ES-I3 (cell line): Measurements from ENCODE around the gene MAGEA10.
"Not testable (repeated sequence)": the region's sequence is repeated elsewhere in the genome, so short reads cannot be mapped to it uniquely, and the experiment has no call there.

Experiments used
- H3K36me3 ChIP-seq: 2 replicates; pipeline ENCODE4 v1.6.1; 2013; ENCODE audit warnings: mild to moderate bottlenecking, low read length, control low read depth, moderate library complexity; ENCODE audit not compliant: insufficient read depth
- H3K4me1 ChIP-seq: 2 replicates; pipeline ENCODE4 v1.6.1; 2013; ENCODE audit warnings: mild to moderate bottlenecking, control low read depth, low read length; ENCODE audit not compliant: insufficient read depth
- H3K9ac ChIP-seq: 2 replicates; pipeline ENCODE4 v1.6.1; 2013; ENCODE audit warnings: low read depth, mild to moderate bottlenecking, low read length, moderate library complexity
- H3K9me3 ChIP-seq: 2 replicates; pipeline ENCODE4 v1.6.1; 2013; ENCODE audit warnings: mild to moderate bottlenecking, low read length, moderate library complexity; ENCODE audit not compliant: control insufficient read depth, insufficient read depth

MAGEA10 gene

GRCh38 chrX:152136312-152136711 lies 2.1 kb downstream of the MAGEA10 start:
- Histone ChIP-seq H3K9ac (no peak overlapping the region), H3K4me1 (no peaks in the 10 kb centered on the region), H3K9me3 (no peaks in the 10 kb centered on the region), H3K36me3 (no peaks in the 10 kb centered on the region)

DNA sequence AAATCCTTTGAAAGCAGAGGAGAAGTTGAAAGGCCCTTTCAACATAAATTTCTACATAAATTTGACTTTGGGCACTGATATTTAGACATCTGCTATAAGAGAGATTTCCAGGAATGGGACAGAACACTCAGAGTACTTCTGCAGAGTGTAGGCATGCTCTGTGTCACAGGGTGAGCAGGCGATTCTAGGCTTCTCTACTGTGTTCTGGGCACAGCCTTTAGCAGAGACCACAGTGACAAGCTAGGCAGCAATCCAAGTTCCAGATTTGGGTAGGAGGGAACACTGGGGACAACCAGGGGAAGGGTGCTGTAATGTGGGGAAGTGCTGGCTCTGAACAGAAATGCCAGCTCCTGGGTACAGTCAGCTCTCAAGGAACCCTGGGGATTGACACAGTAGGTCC lies 6.9 kb downstream of the MAGEA10 start:
- Histone ChIP-seq H3K36me3 (no peaks in the 10 kb centered on the region), H3K4me1 (peaks cover 7% of the 10 kb centered on the region), H3K9me3 (no peaks in the 10 kb centered on the region), H3K9ac (no peak overlapping the region)

DNA sequence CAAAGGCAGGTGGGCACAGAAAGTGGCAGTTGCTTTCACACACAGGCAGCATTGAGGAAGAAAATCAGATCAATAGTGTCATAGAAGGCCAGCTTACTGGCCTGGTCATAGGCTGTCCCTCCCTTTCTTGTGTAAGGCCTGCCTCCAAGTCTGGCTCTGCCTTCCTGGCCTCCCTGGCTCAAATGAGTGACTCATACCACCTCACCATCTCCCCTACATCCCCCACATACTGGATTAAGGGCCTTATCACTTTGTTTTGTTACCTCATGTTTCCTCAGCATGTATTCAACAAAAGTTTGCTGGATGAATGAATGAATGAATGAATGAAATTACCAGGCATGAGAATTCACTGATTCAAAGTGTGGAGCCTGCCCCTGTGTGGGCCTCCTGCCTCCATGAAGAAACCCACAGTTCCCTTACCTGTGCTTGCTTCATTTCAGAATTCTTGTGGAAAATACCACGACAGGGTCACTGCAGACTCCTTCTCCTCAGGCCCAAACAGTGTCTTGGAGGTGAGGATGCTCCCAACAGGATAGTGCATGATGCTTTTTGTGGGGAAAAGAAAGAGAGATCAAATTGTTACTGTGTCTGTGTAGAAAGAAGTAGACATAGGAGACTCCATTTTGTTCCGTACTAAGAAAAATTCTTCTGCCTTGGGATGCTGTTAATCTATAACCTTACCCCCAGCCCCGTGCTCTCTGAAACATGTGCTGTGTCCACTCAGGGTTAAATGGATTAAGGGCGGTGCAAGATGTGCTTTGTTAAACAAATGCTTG lies 9.1 kb downstream of the MAGEA10 start:
- not testable (repeated sequence) for H3K4me1 ChIP-seq, H3K9me3 ChIP-seq, H3K36me3 ChIP-seq, H3K9ac ChIP-seq

DNA sequence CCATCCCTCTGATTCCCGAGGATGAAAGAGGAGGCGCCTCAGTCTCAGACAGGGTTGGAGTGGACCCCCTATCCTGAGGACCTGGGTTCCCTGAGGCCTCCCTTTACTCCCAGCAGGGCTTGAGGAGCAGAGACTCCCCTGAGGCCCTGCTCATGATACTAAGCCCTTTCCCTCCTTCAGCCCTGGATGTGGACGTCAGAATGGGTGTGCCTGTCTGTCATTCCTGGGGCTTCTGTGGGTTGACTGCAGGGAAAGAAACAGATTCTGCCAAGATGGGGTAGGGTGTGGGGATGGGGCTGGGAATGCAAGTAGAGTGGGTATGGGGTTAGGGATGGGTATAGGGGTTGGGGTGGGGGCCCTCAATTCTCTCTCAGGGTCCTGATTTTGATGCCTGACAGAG lies 21.1 kb downstream of the MAGEA10 start:
- H3K9ac ChIP-seq, result no peak overlapping the region
- H3K36me3 ChIP-seq, result no peaks in the 10 kb centered on the region
- H3K9me3 ChIP-seq, result no peaks in the 10 kb centered on the region
- peaks cover 8% of the 10 kb centered on the region; the same call in 1 of the 2 replicates for H3K4me1 ChIP-seq

DNA sequence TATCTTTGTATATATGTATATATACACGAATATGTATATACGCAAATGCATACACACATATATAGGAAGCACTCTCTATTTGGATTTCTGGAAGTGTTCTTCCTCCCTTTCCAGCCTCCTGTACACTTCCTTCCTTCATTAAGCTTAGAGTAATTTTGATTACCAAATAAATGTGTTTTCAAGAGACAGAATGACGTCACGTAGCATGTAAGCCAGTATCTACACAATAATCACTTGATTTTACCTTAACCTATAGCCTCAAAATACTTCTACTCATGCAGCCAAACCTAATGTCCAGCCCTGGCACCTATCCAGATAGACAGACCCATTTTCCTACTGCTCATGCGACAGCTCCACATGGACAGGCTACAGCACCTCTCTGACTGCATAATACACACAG lies 29.9 kb downstream of the MAGEA10 start:
- H3K4me1 ChIP-seq, result peaks cover 8% of the 10 kb centered on the region; the same call in 1 of the 2 replicates
- no peaks in the 10 kb centered on the region for H3K36me3 ChIP-seq
- no peaks in the 10 kb centered on the region for H3K9me3 ChIP-seq
- no peak overlapping the region for H3K9ac ChIP-seq

GRCh38 chrX:152103866-152104265 lies 34.5 kb downstream of the MAGEA10 start:
- Histone ChIP-seq H3K4me1 (no peaks in the 10 kb centered on the region), H3K9me3 (no peaks in the 10 kb centered on the region), H3K36me3 (no peaks in the 10 kb centered on the region), H3K9ac (no peak overlapping the region)

- Histone ChIP-seq H3K9ac (no peak overlapping the region), H3K4me1 (no peaks in the 10 kb centered on the region), H3K36me3 (no peaks in the 10 kb centered on the region), H3K9me3 (no peaks in the 10 kb centered on the region)
These were observed 52.2 kb downstream of the MAGEA10 start for GRCh38 chrX:152086141-152086540.
